Brain microvascular endothelial cell (primary cell): ENCODE results near the gene AASDH.
"Not testable (repeated sequence)": the region's sequence is repeated elsewhere in the genome, so short reads cannot be mapped to it uniquely, and the experiment has no call there.

Experiments used
- DNase-seq: peaks from one replicate; pipeline ENCODE4 v3.0.0-alpha.2; 2020
- H3K27ac ChIP-seq: fragments of 250-450 bp; sonication (Bioruptor Pico); 2 replicates; pipeline ENCODE4 v1.5.1; 2020; ENCODE audit warnings: mild to moderate bottlenecking, moderate library complexity
- H3K27me3 ChIP-seq: fragments of 250-450 bp; sonication (Bioruptor Pico); replicated peaks from 2 replicates; pipeline ENCODE4 v1.5.1; 2020; ENCODE audit warnings: mild to moderate bottlenecking
- H3K36me3 ChIP-seq: fragments of 250-450 bp; sonication (Bioruptor Pico); replicated peaks from 2 replicates; pipeline ENCODE4 v1.5.1; 2020; ENCODE audit warnings: mild to moderate bottlenecking
- H3K4me3 ChIP-seq: 2 replicates; pipeline ENCODE4 v1.5.1; 2011; ENCODE audit warnings: low read depth, mild to moderate bottlenecking, control low read depth, low read length, moderate library complexity
- in situ Hi-C: cut with HindIII; loops from 2 replicates; pipeline ENCODE4 v1.10.0; 2017; ENCODE audit warnings: low sequenced_read_pairs, low pct_ligation_motif_present
- TF ChIP-seq, protein P1 (sequence below): IDR thresholded peaks from 2 replicates; pipeline ENCODE4 v1.5.1; 2011; ENCODE audit warnings: low read depth, mild to moderate bottlenecking, moderate library complexity, low read length, control low read depth, inconsistent platforms; ENCODE audit errors: missing control alignments

The AASDH gene

GRCh38 chr4:56386091-56386490, 1.2 kb downstream of the AASDH start:
- in situ Hi-C loops = no loop called here
- TF ChIP-seq, protein P1, sequence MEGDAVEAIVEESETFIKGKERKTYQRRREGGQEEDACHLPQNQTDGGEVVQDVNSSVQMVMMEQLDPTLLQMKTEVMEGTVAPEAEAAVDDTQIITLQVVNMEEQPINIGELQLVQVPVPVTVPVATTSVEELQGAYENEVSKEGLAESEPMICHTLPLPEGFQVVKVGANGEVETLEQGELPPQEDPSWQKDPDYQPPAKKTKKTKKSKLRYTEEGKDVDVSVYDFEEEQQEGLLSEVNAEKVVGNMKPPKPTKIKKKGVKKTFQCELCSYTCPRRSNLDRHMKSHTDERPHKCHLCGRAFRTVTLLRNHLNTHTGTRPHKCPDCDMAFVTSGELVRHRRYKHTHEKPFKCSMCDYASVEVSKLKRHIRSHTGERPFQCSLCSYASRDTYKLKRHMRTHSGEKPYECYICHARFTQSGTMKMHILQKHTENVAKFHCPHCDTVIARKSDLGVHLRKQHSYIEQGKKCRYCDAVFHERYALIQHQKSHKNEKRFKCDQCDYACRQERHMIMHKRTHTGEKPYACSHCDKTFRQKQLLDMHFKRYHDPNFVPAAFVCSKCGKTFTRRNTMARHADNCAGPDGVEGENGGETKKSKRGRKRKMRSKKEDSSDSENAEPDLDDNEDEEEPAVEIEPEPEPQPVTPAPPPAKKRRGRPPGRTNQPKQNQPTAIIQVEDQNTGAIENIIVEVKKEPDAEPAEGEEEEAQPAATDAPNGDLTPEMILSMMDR = no peak
- DNase-seq = no peak
- Histone ChIP-seq H3K27ac (peak overlapping the region; percentile 50), H3K36me3 (no peaks in the 10 kb centered on the region), H3K27me3 (no peaks in the 10 kb centered on the region), H3K4me3 (peak overlapping the region; percentile 16)

- DNase-seq = no peak
- Histone ChIP-seq H3K36me3 (peaks cover under 1% of the 10 kb centered on the region), H3K27ac (no peak overlapping the region), H3K4me3 (no peak overlapping the region), H3K27me3 (no peaks in the 10 kb centered on the region)
- TF ChIP-seq, protein P1 = no peak
- in situ Hi-C loops = no loop called here
These were observed 11.8 kb downstream of the AASDH start for GRCh38 chr4:56375458-56375857.

DNA sequence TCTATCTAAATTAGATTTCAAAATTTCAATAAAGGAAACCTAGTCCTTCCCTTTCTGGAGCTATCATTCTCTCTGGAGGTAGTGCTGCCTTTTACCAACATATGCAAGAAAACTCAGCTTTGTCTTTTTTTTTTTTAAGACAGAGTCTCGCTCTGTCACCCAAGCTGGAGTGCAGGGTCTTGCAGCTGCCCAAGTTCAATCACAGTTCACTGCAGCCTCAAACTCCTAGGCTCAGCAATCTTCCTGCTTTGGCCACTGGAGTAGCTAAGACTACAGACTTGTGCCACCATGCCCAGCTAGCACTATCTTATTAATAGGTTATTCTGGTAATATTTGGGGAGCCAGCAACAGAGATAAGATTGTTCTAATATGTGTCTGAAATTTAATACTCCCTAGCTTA, 12.3 kb downstream of the AASDH start:
- no peak for DNase-seq
- H3K36me3 ChIP-seq = peaks cover 2% of the 10 kb centered on the region
- in situ Hi-C loops = no loop called here
- H3K4me3 ChIP-seq = no peak overlapping the region
- TF ChIP-seq, protein P1 = no peak
- no peaks in the 10 kb centered on the region for H3K27me3 ChIP-seq
- H3K27ac ChIP-seq = no peak overlapping the region

DNA sequence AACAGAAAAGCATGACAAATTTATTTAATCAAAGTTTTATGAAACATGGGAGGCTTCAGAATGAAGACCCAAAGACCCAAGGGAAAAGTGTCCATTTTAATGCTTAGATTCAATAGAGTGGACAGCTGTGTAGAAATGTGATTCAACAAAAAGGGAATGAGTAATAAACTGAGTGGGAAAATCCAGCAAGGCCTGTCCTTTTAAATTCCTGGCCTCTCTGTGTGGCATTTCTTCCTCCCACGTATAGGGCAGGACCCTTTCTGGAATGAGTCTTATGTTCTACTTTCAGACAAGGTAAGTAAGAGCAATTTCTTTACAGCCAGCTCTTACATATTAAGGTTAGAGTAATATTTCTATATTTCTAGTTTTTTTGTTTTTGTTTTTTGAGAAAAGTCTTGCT, 14.5 kb downstream of the AASDH start:
- H3K4me3 ChIP-seq = no peak overlapping the region
- peaks cover 2% of the 10 kb centered on the region for H3K36me3 ChIP-seq
- DNase-seq = peak; percentile 4
- in situ Hi-C loops = no loop called here
- no peaks in the 10 kb centered on the region for H3K27me3 ChIP-seq
- H3K27ac ChIP-seq = no peak overlapping the region
- TF ChIP-seq, protein P1 = no peak

DNA sequence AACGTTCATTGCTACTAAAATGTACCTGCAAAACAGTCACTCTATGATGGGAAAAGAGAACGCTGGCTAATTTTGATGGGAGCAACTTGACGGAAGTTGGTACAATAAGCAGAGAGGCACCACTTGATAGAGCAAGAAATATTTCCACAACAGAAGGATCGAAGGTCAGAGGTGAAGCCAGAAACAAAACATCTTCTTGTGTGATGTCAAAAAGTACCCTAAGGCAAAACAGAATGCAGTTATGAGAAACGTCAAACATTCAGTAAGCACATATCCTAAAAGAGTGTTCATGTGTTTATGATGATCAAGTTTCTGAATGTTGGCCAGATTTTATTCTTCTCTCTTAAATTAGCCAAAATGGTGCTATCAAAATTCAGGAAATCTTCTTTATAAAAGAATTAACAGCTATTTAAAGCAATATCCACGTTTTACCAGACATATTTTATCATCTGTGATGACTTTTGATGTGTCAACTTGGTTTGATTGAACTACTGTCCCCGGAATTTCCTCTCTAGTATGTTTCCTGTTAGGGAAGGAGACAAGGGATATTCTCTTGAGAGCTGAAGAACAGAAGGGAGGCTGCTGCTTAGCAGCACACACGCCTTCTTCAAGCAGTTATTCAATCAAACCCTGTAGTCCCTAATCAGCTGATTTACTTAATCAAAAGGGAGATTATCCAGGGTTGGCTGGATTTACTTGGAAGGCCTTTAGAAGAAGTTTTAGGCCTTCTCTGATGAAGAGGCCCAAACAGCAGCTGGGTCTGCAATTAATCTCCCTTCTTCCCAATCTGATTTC, 15.7 kb downstream of the AASDH start:
- TF ChIP-seq, protein P1 = no peak
- Histone ChIP-seq H3K4me3 (no peak overlapping the region), H3K27me3 (no peaks in the 10 kb centered on the region), H3K36me3 (peaks cover 2% of the 10 kb centered on the region), H3K27ac (no peak overlapping the region)
- in situ Hi-C loops = no loop called here
- no peak for DNase-seq

DNA sequence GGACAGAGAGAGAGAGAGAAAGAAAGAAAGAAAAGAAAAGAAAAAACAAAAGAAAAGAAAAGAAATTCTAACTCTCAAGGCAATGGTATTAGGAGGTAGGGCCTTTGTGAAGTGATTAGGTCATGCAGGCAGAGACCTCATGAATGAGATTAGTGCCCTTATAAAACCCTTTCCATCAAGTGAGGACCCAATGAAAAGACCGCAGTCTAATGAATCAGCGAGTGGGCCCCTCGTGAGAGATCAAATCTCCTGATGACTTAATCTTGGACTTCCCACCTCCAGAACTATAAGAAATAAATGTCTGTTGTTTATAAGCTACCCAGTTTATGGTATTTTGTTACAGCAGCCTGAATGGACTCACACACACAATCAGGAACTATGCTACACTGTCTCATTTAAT, 16.9 kb downstream of the AASDH start:
- Histone ChIP-seq H3K27me3 (no peaks in the 10 kb centered on the region), H3K27ac (no peak overlapping the region), H3K4me3 (no peak overlapping the region), H3K36me3 (peaks cover 2% of the 10 kb centered on the region)
- in situ Hi-C loops = no loop called here
- TF ChIP-seq, protein P1 = no peak
- no peak for DNase-seq

DNA sequence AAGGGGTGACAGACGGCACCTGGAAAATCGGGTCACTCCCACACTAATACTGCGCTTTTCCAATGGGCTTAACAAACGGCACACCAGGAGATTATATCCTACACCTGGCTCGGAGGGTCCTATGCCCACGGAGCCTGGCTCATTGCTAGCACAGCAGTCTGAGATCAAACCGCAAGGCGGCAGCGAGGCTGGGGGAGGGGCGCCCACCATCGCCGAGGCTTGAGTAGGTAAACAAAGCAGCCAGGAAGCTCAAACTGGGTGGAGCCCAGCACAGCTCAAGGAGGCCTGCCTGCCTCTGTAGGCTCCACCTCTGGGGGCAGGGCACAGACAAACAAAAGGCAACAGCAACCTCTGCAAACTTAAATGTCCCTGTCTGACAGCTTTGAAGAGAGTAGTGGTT, 24.3 kb downstream of the AASDH start:
- H3K27ac ChIP-seq, DNase-seq, H3K4me3 ChIP-seq, H3K36me3 ChIP-seq, H3K27me3 ChIP-seq, in situ Hi-C loops: not testable (repeated sequence)
